WTC11 (cell line): ENCODE results near the gene SLC2A5. TPM values are rescaled to one million over a fixed set of nuclear protein-coding genes. Genes with fewer than 3 reads are reported as not detected.

Experiments
- ATAC-seq: fragments of 200-7000 bp; cut with Tn5 transposase; 2 replicates; pipeline ENCODE4 v1.10.0; 2021; ENCODE audit warnings: mild to moderate bottlenecking, moderate library complexity
- CTCF ChIA-PET: fragments of 300-600 bp; sonication (Branson Sonifier 250); formaldehyde crosslinking; loops from one replicate; lab custom pipeline; 2021; ENCODE audit warnings: antibody characterized with exemption; lab: Charles Lee
- POLR2A ChIA-PET: fragments of 350-600 bp; sonication (Branson Sonifier 250); formaldehyde crosslinking; loops from one replicate; lab custom pipeline; 2021; ENCODE audit warnings: antibody characterized with exemption; lab: Charles Lee
- DNase-seq: peaks from one replicate; pipeline ENCODE4 v3.0.0; 2021; ENCODE audit warnings: low spot score
- H3K27ac Mint-ChIP-seq: 2 replicates; pipeline ENCODE4 v1.8.0; 2021; ENCODE audit warnings: mixed read lengths
- H3K27me3 Mint-ChIP-seq: 2 replicates; pipeline ENCODE4 v1.8.0; 2021; ENCODE audit warnings: low read depth, mild to moderate bottlenecking, moderate library complexity, mixed read lengths
- H3K36me3 Mint-ChIP-seq: 2 replicates; pipeline ENCODE4 v1.8.0; 2021; ENCODE audit warnings: mixed read lengths
- H3K4me1 Mint-ChIP-seq: 2 replicates; pipeline ENCODE4 v1.8.0; 2022; ENCODE audit warnings: mixed read lengths
- H3K4me3 Mint-ChIP-seq: 2 replicates; pipeline ENCODE4 v1.8.0; 2021; ENCODE audit warnings: mild to moderate bottlenecking, moderate library complexity, mixed read lengths
- H3K9me3 Mint-ChIP-seq: 2 replicates; pipeline ENCODE4 v1.8.0; 2021; ENCODE audit warnings: mixed read lengths
- ERG ChIP-seq: fragments of 250-450 bp; sonication (Bioruptor Pico); IDR thresholded peaks from 2 replicates; pipeline ENCODE4 v1.8.0; 2021; ENCODE audit warnings: mild to moderate bottlenecking
- ESRRA ChIP-seq: sonication (generic); formaldehyde crosslinking; IDR thresholded peaks from 2 replicates; pipeline ENCODE4 v1.8.1; 2022; ENCODE audit warnings: mild to moderate bottlenecking, missing genetic modification reagents, borderline replicate concordance
- JAZF1 ChIP-seq: fragments of 250-450 bp; sonication (Bioruptor Pico); IDR thresholded peaks from 2 replicates; pipeline ENCODE4 v1.9.0; 2021; ENCODE audit warnings: moderate library complexity, mild to moderate bottlenecking, inconsistent platforms
- SMAD4 ChIP-seq: sonication (generic); formaldehyde crosslinking; IDR thresholded peaks from 2 replicates; pipeline ENCODE4 v1.8.0; 2022; ENCODE audit warnings: mild to moderate bottlenecking, missing genetic modification reagents
- TEAD4 ChIP-seq: sonication (generic); formaldehyde crosslinking; IDR thresholded peaks from 2 replicates; pipeline ENCODE4 v1.8.0; 2022; ENCODE audit warnings: mild to moderate bottlenecking, missing genetic modification reagents
- TP53 ChIP-seq: sonication (generic); formaldehyde crosslinking; IDR thresholded peaks from 2 replicates; pipeline ENCODE4 v1.8.1; 2023; ENCODE audit warnings: mild to moderate bottlenecking, missing genetic modification reagents
- ZNF121 ChIP-seq: sonication (generic); formaldehyde crosslinking; IDR thresholded peaks from 2 replicates; pipeline ENCODE4 v1.8.0; 2023; ENCODE audit warnings: missing genetic modification reagents
- ZNF138 ChIP-seq: sonication (generic); formaldehyde crosslinking; conservative IDR thresholded peaks from 2 replicates; pipeline ENCODE4 v1.8.1; 2022; ENCODE audit warnings: mild to moderate bottlenecking, moderate library complexity, missing genetic modification reagents
- ZNF317 ChIP-seq: sonication (generic); formaldehyde crosslinking; IDR thresholded peaks from 2 replicates; pipeline ENCODE4 v1.8.1; 2023; ENCODE audit warnings: low read depth, mild to moderate bottlenecking, moderate library complexity, missing genetic modification reagents, borderline replicate concordance
- ZNF425 ChIP-seq: fragments of 250-450 bp; sonication (Bioruptor Pico); conservative IDR thresholded peaks from 2 replicates; pipeline ENCODE4 v1.9.0; 2021; ENCODE audit warnings: mild to moderate bottlenecking
- ZNF671 ChIP-seq: fragments of 250-450 bp; sonication (Bioruptor Pico); IDR thresholded peaks from 2 replicates; pipeline ENCODE4 v1.8.0; 2021; ENCODE audit warnings: mild to moderate bottlenecking
- total RNA-seq: library from RNA; stranded (reverse); gene quantifications from 3 replicates; pipeline ENCODE4 v1.2.3, GENCODE V29; 2021
- TF ChIP-seq, protein P1 (sequence below): sonication (generic); formaldehyde crosslinking; IDR thresholded peaks from 2 replicates; pipeline ENCODE4 v1.8.1; 2023; ENCODE audit warnings: mild to moderate bottlenecking, missing genetic modification reagents
- TF ChIP-seq, protein P2 (sequence below): sonication (generic); formaldehyde crosslinking; IDR thresholded peaks from 2 replicates; pipeline ENCODE4 v1.8.0; 2023; ENCODE audit warnings: missing genetic modification reagents, mild to moderate bottlenecking, borderline replicate concordance
- TF ChIP-seq, protein P3 (sequence below): sonication (generic); formaldehyde crosslinking; IDR thresholded peaks from 2 replicates; pipeline ENCODE4 v1.8.0; 2022; ENCODE audit warnings: mild to moderate bottlenecking, missing genetic modification reagents
- TF ChIP-seq, protein P4 (sequence below): sonication (generic); formaldehyde crosslinking; IDR thresholded peaks from 2 replicates; pipeline ENCODE4 v1.8.0; 2022; ENCODE audit warnings: mild to moderate bottlenecking, missing genetic modification reagents

The SLC2A5 gene
- total RNA-seq, 1 experiment from 2014 or later: 0.04 TPM

GRCh38 chr1:9066945-9067807 is 2.3 kb downstream of the SLC2A5 start:
- ATAC-seq: no peak
- Mint-ChIP-seq H3K9me3 (no peaks in the 10 kb centered on the region), H3K27me3 (no peaks in the 10 kb centered on the region), H3K27ac (no peak overlapping the region), H3K4me1 (peaks cover 23% of the 10 kb centered on the region), H3K36me3 (no peaks in the 10 kb centered on the region), H3K4me3 (no peak overlapping the region)
- no peak for DNase-seq
- CTCF ChIA-PET: interaction anchor here (1.9 kb wide), 1 partner anchor 62 kb away, joined by 7 read pairs; no protein-coding TSS in a partner anchor
- POLR2A ChIA-PET: interaction anchor here (0.5 kb wide), 1 partner anchor 1248 kb away, joined by 14 read pairs; no protein-coding TSS in a partner anchor
- TF ChIP-seq, protein P1, sequence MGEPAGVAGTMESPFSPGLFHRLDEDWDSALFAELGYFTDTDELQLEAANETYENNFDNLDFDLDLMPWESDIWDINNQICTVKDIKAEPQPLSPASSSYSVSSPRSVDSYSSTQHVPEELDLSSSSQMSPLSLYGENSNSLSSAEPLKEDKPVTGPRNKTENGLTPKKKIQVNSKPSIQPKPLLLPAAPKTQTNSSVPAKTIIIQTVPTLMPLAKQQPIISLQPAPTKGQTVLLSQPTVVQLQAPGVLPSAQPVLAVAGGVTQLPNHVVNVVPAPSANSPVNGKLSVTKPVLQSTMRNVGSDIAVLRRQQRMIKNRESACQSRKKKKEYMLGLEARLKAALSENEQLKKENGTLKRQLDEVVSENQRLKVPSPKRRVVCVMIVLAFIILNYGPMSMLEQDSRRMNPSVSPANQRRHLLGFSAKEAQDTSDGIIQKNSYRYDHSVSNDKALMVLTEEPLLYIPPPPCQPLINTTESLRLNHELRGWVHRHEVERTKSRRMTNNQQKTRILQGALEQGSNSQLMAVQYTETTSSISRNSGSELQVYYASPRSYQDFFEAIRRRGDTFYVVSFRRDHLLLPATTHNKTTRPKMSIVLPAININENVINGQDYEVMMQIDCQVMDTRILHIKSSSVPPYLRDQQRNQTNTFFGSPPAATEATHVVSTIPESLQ (CRISPR knock-in tag): no peak
- TF ChIP-seq ZNF121 (CRISPR knock-in tag): no peak
- TF ChIP-seq ESRRA: no peak
- no peak for TF ChIP-seq ERG (CRISPR knock-in tag)
- no peak for TF ChIP-seq ZNF138 (CRISPR knock-in tag)
- no peak for TF ChIP-seq ZNF317 (CRISPR knock-in tag)
- TF ChIP-seq, protein P2, sequence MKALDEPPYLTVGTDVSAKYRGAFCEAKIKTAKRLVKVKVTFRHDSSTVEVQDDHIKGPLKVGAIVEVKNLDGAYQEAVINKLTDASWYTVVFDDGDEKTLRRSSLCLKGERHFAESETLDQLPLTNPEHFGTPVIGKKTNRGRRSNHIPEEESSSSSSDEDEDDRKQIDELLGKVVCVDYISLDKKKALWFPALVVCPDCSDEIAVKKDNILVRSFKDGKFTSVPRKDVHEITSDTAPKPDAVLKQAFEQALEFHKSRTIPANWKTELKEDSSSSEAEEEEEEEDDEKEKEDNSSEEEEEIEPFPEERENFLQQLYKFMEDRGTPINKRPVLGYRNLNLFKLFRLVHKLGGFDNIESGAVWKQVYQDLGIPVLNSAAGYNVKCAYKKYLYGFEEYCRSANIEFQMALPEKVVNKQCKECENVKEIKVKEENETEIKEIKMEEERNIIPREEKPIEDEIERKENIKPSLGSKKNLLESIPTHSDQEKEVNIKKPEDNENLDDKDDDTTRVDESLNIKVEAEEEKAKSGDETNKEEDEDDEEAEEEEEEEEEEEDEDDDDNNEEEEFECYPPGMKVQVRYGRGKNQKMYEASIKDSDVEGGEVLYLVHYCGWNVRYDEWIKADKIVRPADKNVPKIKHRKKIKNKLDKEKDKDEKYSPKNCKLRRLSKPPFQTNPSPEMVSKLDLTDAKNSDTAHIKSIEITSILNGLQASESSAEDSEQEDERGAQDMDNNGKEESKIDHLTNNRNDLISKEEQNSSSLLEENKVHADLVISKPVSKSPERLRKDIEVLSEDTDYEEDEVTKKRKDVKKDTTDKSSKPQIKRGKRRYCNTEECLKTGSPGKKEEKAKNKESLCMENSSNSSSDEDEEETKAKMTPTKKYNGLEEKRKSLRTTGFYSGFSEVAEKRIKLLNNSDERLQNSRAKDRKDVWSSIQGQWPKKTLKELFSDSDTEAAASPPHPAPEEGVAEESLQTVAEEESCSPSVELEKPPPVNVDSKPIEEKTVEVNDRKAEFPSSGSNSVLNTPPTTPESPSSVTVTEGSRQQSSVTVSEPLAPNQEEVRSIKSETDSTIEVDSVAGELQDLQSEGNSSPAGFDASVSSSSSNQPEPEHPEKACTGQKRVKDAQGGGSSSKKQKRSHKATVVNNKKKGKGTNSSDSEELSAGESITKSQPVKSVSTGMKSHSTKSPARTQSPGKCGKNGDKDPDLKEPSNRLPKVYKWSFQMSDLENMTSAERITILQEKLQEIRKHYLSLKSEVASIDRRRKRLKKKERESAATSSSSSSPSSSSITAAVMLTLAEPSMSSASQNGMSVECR (CRISPR knock-in tag): no peak
- no peak for TF ChIP-seq ZNF671 (CRISPR knock-in tag)

DNA sequence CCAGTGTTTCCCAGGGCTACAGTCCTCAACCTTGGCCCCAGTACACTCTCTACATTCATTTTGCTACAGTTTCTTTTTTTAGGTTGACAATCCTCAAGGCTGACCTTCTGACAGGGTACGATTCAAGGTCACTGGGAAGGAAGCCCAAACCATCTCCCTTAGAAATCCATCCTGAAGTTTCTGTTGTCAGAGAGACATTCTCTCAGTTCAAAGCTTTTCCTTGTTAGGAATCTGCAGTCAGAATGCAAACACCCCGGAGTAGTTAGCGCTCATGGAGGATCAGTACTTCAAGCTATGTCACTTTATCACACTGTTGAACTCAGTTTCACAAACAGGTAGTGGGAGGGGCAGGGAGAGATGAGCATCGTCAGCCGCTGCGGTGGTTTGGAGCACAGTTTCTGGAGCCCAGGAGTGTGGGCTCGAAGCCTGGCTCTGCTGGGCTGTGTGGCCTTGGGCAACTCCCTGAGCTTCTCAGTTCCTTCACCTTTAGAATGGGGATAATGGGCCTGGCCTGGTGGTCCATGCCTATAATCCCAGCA is 4.2 kb downstream of the SLC2A5 start:
- no peak for ATAC-seq
- POLR2A ChIA-PET: no interaction called here
- H3K27ac Mint-ChIP-seq: peak overlapping the region; percentile 73; the same call in 1 of the 2 replicates
- no peaks in the 10 kb centered on the region for H3K27me3 Mint-ChIP-seq
- H3K4me3 Mint-ChIP-seq: no peak overlapping the region
- DNase-seq: no peak
- H3K4me1 Mint-ChIP-seq: peaks cover 26% of the 10 kb centered on the region
- CTCF ChIA-PET: no interaction called here
- H3K9me3 Mint-ChIP-seq: no peaks in the 10 kb centered on the region
- H3K36me3 Mint-ChIP-seq: no peaks in the 10 kb centered on the region
- TF ChIP-seq ZNF425 (no peak), SMAD4 (no peak), TP53 (CRISPR knock-in tag) (no peak), TEAD4 (CRISPR knock-in tag) (no peak), JAZF1 (CRISPR knock-in tag) (no peak), ZNF121 (CRISPR knock-in tag) (no peak)
- TF ChIP-seq, protein P3, sequence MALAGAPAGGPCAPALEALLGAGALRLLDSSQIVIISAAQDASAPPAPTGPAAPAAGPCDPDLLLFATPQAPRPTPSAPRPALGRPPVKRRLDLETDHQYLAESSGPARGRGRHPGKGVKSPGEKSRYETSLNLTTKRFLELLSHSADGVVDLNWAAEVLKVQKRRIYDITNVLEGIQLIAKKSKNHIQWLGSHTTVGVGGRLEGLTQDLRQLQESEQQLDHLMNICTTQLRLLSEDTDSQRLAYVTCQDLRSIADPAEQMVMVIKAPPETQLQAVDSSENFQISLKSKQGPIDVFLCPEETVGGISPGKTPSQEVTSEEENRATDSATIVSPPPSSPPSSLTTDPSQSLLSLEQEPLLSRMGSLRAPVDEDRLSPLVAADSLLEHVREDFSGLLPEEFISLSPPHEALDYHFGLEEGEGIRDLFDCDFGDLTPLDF (CRISPR knock-in tag): no peak
- TF ChIP-seq, protein P4, sequence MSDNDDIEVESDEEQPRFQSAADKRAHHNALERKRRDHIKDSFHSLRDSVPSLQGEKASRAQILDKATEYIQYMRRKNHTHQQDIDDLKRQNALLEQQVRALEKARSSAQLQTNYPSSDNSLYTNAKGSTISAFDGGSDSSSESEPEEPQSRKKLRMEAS (CRISPR knock-in tag): no peak
- TF ChIP-seq, protein P2 (CRISPR knock-in tag): no peak
